ENCODE data around the gene NPY4R2.
"Not testable (repeated sequence)": the region's sequence is repeated elsewhere in the genome, so short reads cannot be mapped to it uniquely, and the experiment has no call there.

The NPY4R2 gene, protein sequence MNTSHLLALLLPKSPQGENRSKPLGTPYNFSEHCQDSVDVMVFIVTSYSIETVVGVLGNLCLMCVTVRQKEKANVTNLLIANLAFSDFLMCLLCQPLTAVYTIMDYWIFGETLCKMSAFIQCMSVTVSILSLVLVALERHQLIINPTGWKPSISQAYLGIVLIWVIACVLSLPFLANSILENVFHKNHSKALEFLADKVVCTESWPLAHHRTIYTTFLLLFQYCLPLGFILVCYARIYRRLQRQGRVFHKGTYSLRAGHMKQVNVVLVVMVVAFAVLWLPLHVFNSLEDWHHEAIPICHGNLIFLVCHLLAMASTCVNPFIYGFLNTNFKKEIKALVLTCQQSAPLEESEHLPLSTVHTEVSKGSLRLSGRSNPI

DNA sequence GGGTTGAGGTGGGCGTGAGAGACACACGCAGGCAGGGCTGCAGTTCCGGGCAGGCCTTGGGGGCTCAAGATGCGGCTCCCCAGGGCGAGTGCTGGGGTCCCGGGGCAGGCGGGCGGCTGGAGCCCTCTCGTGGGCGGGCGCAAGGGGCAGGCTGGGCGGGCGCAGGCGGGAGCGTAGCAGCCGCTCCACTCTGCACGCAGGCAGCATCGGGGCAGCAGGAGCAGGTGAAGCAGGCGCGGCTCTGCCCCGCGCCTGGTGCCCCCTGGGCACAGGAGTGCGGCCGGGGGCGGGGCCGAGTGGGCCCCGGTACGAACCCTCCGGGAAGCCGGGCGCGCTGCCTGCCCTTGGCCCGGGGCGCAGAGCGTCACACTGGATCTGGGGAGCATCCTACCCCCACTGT is at the start of gene NPY4R2:
NPY4R2 (plus strand) TSS at position 188 of the 400 bp plus-strand sequence. CDS start 3,326 bp downstream, outside the sequence.
- not testable (repeated sequence) for DNase-seq (ENCODE audit: low read depth)

DNA sequence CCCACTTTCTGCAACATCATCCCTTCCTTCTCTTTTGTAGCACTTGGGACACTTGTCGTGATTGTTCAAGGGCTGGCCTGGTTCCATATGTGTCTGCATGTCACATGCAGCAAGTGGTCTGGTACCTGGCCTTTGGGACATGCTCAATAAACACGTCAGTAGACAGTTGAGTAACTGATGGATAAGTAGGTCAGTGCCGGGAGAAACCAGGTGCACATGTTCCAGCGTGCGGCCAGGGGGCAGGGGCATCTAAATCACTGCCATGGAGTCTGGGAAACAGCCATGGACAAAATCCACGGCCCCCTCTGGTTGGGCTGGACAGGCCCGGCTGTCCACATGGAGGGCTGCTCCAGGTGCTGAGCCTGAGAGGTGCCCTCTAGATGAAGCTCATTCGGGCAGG is 47.6 kb upstream of the NPY4R2 start:
- DNase-seq (ENCODE audit: low read depth), result not testable (repeated sequence)

DNA sequence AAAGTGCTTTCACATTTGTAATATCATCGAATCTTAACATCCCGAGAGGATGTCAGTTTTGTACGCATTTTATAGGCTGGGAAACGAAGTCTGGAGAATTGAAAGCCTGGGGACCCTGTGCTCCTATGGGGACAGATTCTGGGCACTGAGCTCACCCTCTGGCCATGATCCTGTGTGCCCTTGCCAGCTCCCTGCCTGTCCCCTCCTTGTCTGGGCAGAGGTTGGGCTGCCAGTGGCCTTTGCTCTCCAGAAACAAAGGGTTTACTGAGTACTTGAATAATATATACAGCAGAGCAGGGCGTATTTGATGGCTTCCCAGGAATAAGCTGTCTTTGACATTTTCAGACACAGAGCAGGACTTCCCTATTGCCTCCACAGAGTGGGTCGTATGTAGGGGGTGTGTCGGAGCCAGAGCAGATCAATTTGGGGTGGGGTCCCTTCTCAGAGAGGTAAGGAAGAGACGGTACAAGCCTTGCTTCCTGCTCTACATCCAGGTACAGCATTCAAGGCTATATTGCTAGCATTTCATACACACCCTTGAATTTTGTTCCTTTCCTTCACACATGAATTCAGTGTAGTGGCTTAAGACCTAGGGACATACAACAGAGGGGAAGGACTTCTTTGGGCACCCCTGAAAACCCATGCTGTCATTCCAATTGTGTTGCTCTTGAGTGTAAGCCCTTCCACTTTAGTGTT is 46.8 kb upstream of the NPY4R2 start:
- DNase-seq (ENCODE audit: low read depth), result not testable (repeated sequence)

DNA sequence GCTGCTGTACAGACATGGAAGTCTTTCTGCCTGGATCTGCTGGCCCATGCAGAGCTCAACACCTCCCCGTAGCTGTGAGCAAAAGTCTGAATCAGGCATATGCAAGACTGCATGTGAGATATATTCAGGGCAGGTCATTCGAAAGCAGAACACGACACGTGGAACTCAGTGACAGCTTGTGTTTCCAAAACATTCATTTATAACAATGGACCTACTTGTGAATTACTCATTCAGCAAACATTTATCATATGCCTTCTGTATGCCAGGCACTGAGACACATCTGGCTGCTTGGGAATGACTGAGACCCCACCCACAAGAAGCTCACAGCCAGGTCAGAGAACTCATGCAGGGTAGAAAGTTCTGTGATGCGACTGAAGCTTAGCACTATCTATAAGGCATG is 46.2 kb upstream of the NPY4R2 start:
- DNase-seq (ENCODE audit: low read depth), result not testable (repeated sequence)

DNA sequence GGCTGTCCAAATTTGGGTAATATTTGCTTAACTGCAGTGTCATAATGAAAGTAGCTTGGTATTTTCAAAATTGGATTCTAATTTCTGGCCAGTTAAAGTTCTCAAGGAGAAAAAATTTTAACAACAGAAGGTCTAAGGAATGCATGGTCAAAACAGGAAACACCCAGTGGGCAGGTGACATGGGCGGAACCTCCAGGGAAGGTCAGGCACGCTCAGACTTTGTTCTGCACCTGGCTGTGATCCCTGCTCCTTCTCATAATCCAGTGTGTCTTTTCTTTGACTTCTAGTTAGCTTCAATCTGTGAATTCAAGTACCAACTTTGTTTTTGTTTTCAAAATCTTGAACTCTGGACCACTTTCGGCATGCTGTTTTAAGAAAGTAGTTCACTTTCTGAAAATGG is 34.2 kb upstream of the NPY4R2 start:
- not testable (repeated sequence) for DNase-seq (ENCODE audit: low read depth)

DNA sequence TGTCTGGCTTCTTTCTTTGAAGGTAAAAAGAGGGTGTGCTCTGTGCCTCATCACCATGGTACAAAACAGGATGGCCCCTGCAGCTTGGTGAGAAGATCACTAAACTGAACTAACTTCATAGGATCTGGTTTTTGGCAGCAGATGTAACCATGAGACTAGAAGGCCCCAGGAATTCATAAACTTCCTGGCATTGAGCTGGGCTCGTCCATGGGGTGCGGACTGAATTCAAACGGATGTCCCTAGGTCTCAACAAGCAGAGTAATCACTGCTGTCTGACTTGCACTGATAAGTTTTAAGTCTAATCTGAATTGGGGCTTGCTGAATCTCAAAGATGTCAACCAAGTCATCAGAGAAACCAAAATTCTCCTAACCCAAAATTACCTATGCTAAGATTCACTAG is 33.5 kb upstream of the NPY4R2 start:
- DNase-seq (ENCODE audit: low read depth), result not testable (repeated sequence)

DNA sequence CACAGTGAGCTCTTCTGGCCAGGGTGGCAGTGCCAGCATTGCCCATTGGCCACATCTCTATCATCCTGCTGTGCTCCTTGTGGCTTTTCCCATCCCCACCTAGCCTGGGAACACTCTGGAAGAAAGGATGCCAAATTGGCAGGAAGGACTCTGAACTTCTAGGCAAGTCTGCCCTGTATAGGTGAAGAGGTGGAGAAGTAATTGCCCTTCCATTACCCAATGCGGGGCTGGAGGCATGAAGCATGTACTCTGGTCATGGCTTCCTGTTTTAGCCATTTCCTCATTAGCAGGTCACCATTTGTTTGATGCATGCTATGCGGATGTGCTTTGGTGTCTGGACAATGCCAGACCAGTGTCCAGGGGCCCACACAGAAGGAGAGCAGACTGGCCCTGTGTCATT is 32.1 kb upstream of the NPY4R2 start:
- not testable (repeated sequence) for DNase-seq (ENCODE audit: low read depth)

DNA sequence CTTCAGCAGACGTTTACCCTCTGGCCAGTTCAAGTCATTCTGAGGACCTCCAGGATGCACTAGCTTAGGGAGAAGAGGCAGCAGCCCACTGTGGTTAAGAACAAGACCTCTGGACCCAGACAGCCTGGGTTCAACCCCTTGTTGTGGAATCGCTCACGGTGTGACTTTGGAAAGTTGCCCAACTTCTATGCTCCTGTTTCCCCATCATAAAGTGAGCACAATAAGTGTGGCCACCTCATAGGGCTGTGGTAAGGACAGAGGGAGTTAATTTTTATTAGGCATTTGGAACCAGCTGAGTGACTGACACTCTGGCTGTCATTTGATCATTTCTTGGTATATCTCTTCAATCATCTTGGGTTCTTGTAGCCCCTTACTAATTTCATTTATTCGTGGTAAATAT is 31.6 kb upstream of the NPY4R2 start:
- DNase-seq (ENCODE audit: low read depth), result not testable (repeated sequence)

DNA sequence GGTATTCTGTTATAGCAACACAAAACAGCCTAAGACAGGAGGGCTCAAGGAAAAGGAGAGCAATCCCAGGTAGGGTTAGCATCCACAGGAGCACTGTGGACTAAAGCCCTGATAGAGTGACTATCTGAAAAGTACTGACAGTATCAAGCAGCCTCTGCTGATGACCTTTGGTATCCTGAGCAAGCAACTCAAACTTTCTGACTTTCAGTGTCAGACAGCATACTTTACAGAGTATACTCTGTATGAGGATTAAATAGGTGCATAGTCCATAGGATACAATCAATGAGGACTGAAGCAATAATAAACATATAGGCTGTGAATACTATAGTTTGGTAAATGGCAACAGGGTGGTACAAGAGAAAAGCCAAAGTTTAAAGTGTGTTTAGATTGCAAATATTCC is 27.7 kb upstream of the NPY4R2 start:
- DNase-seq (ENCODE audit: low read depth), result not testable (repeated sequence)

DNA sequence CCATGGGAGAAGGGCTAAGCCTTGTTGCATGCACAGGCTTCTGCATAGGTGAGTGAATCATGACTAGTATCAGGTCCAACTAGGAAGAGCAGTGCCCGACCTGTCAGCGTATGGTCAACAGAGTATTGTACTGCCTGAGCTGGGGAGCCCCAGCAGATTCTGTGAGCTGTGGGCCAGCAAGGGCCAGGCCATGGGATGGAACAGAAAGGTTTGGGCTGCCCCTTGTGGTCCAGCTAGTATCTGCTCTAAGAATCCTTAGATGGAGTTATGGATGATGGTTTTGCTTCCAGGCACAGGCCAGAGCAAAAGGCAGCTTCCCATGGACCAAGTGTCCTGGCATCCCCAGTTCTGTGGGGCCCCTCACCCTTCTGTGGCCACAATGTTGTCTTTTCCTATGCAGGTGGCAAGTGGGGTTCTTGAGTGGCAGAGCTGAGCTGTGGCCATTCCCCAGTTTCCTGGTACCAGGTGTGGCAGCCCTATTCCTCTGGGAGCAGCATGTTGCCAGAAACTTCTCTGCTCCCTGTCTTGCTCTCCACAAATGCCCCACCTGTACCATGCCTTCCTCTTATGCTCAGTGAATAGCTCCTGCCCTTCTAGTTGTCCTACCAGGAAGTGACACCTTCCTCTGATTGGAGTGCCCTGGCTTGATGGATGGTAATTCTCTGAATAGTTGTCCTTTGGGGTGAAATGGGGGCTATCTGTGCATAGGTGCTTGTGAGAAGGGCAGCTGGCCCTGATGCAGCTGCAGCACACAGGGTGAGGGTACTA is 25.8 kb upstream of the NPY4R2 start:
- not testable (repeated sequence) for DNase-seq (ENCODE audit: low read depth)

DNA sequence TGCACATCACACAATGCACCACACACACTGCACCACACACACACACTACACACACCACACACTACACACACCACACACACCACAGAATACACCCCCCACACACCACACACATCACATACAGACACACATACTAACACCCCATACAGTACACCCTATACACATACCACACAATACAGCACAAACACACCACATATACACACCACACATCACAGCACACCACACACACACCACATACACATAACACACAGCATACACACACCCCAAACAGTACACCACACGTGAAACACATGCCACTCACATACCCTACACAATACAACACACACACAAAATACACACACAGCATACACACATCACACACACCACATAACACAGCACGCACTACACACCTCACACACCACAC is 23.9 kb upstream of the NPY4R2 start:
- not testable (repeated sequence) for DNase-seq (ENCODE audit: low read depth)

DNA sequence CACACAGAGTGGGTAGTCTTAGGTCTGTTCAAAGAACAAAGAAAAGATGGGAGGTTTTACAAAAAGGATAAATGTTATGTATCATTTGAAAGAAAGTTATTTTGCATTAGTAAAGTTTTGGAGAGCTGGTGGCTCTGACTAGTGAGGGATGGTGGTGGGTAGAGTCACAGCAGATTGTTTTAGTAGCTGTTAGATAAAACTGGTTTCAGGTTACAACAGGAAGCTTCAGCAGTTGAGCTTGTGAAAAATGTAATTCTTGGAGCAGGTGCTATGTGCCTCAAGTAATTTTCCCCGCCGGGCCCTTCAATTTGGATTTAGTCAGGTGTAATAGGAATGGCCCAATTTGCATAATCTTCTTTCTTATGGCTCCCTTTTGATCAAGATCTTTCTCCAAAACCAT is 20.6 kb upstream of the NPY4R2 start:
- DNase-seq (ENCODE audit: low read depth), result not testable (repeated sequence)

DNA sequence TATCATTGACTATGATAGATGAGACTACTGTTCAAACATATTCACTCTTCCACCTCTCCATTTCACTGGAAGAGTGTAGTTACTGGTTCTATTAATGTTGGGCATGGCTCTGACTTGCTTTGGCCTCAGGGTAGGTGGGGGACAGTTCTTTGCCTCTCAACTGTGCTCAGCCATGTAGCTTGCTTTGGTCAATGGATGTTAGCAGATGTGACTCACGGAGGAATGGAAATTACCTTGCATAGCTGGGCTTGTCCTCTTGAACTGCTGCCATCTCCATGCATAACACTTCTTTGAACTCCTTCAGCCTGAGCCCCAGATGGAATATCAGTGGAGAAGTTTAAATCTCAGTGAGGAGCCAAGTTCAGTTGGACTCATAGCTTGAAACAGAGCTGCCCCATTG is 9.1 kb upstream of the NPY4R2 start:
- not testable (repeated sequence) for DNase-seq (ENCODE audit: low read depth)

DNA sequence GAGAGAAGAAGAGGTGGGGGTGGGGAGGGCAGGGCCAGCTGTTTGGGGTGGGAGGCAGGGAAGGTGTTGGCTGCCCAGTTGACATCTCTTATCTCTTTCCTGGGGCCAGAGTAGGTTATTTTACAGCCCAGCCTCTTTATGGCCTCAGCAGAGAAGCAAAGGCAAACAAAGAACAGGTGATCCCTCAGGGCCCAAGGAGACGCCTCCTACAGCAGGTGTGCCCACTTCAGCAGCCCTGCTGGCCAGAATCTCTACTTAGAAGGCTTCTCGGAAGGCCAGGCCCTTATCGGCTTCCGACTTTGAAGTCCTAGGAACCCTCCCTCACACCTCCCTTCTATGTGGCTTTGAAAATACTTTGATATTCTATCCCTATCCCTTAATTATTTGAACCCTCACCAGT is 8.0 kb upstream of the NPY4R2 start:
- DNase-seq (ENCODE audit: low read depth), result not testable (repeated sequence)

DNA sequence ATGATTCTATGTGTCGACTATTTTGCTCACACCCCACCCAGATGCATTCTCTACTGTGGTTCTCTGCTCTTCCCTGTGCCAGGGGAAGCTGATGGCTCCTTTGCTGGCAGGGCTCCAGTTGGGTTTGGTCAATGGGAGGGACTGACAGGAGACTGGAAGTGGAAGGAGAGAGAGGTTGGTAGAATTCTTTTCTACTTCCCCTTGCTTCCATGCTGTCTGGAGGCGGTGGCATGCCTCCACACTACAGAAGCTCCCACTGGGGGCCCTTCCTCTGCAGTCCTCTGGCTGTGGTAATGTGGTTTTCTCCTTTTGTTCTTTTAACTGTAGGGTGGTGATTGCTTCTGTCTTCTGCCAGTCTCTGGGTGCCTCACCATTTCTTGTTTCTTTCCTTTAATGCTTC is 4.4 kb upstream of the NPY4R2 start:
- not testable (repeated sequence) for DNase-seq (ENCODE audit: low read depth)

DNA sequence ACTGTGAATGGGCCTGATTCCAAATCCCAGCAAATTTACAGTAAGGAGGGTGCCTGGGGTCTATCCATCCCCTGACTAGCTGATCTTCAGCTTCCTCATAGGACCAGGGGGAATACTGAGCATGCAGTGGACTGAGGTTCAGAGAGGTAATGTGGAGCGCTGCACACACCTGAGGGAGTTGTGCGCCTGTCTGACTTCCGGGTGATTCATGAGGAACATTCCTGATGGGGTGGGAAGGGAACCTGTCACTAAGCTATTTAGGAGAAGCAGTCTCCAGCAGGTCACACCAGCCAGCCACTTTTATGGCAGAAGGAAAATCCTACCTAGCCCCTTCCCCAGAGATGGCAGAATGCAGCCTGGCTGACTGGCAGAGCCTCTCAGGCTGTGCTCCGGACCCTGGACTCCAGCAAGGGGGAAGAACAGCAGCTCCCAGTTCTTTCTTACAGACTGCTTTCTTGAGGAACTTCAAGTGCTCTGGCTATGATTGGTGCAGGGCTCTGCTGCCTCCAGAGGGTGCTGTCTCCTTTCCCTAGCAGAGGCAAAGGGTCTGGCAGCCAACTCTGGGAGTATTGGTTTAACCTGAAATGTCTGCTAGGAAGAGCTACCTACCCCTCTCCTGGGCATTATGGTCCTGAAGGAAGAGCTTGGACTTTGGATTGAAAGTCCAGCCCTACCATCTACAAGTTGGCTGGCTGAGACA is 2.5 kb upstream of the NPY4R2 start:
- DNase-seq (ENCODE audit: low read depth), result not testable (repeated sequence)

DNA sequence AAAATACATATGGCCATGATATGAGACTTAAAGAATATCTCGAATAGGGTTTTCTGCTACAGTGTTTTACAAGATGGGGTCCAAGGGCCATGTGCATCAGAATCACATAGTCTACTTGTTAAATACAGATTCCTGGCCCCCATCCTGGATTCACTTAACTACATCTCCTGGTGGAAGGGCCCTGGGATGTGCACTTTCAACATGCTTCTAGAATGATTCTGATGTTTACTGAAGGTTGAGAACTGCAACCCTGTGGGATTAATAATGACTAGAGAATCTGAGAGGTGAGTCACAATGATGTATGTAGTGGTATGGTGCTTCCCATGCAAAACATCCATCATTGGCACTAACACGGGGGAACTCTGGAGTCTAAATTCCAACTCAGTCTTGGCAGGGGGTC is 2.1 kb downstream of the NPY4R2 start:
- not testable (repeated sequence) for DNase-seq (ENCODE audit: low read depth)

DNA sequence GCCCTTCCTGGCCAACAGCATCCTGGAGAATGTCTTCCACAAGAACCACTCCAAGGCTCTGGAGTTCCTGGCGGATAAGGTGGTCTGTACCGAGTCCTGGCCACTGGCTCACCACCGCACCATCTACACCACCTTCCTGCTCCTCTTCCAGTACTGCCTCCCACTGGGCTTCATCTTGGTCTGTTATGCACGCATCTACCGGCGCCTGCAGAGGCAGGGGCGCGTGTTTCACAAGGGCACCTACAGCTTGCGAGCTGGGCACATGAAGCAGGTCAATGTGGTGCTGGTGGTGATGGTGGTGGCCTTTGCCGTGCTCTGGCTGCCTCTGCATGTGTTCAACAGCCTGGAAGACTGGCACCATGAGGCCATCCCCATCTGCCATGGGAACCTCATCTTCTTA is 4.0 kb downstream of the NPY4R2 start:
- DNase-seq (ENCODE audit: low read depth), result not testable (repeated sequence)

DNA sequence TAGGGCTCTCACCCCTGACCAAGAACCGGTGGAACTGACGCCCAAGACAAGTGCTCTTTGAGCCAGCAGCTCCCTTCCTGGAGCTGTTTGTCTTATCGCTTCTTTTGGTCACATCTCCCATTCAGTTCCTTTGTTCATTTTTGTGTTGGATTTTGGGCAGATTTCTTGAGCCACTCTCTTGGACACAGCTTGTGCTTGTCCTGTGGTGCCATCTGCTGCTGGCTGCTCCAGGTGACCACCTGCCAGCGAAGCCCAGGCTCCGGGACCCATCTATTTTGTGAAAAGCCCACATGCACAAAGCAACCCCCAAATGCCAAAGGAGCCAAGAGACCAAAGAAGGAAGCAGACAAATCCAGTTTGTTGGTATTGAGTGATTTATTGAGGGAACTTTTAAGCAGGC is 6.2 kb downstream of the NPY4R2 start:
- not testable (repeated sequence) for DNase-seq (ENCODE audit: low read depth)

DNA sequence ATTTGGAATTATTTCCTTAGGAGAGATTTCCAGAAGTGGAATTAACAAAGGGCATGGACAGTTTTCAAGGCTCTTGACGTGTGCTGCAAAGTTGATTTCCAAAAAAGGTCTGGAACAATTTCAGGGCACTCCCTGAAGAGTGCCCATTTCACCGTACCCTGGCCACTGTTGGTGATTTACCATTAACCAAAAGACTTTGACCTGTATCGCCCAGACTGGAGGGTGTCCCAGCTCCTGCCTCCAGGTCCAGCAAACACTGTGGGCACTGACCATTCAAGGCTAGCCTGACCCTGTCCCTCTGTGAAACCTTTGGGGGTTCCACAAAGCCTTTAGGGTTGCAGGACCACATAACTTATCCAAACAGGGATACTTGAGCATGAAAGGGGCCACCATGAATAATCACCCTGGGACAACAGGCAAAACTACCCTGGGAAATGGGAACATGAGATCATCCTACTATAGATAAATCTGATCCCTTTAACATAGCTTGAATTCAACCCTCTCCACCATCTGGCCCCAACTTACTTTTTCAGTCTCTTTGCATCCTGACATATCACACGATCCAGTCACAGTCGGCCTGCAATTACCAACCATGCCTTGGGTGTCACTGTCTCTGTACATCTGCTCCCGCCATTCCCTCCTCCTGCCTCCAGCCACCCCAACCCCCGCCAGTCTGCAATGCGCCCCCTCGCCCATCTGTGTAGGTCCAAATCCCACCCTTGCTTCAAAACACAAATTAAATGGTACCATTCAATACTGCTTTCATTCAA is 8.9 kb downstream of the NPY4R2 start:
- not testable (repeated sequence) for DNase-seq (ENCODE audit: low read depth)

DNA sequence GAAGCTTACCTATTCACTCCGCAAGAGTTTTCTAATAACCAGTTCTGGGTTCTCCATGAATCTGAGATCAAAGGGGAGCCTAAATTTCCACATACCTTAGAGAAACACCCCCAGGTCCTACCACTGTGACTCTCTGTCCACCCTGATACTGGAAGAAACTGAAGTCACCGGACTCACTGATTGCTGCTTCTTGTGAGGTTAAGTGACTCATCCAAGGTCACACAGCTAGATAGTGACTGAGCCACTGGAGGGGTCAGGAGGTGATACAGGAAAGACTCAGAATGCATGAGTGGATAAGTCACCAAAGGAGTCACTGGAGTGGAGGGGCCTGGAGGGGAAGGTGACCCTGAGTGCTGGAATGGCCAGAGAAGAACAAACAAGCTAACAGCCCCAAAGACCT is 9.8 kb downstream of the NPY4R2 start:
- not testable (repeated sequence) for DNase-seq (ENCODE audit: low read depth)
